Ascending aorta (tissue), 2 donors: ENCODE data around the gene NLRC5. TPM values are rescaled to one million over a fixed set of nuclear protein-coding genes. Genes with fewer than 3 reads are reported as not detected.

Experiments
- DNase-seq, 2 donors: peaks; one replicate each; pipeline ENCODE4 v3.0.0-alpha.2; 2019; ENCODE audit warnings: low spot score in 2 of 2
- H3K27ac ChIP-seq, 2 donors: fragments of 200-600 bp; sonication (generic); one replicate each; pipeline ENCODE4 v1.5.1; 2016 to 2017; ENCODE audit warnings: mild to moderate bottlenecking in 1 of 2
- H3K27me3 ChIP-seq: fragments of 200-600 bp; sonication (generic); one replicate; pipeline ENCODE4 v1.5.1; 2017
- H3K36me3 ChIP-seq, 2 donors: fragments of 200-600 bp; sonication (generic); one replicate each; pipeline ENCODE4 v1.5.1; 2016
- H3K4me1 ChIP-seq, 2 donors: fragments of 200-600 bp; sonication (generic); one replicate each; pipeline ENCODE4 v1.5.1; 2016 to 2017; ENCODE audit warnings: mild to moderate bottlenecking in 1 of 2
- H3K4me3 ChIP-seq, 2 donors: fragments of 200-600 bp; sonication (generic); one replicate each; pipeline ENCODE4 v1.5.1; 2016 to 2017; ENCODE audit warnings: mild to moderate bottlenecking in 1 of 2
- H3K9me3 ChIP-seq, 2 donors: fragments of 200-600 bp; sonication (generic); one replicate each; pipeline ENCODE4 v1.5.1; 2016
- CTCF ChIP-seq, 3 experiments: fragments of 200-600 bp in 2 of 3; fragments of 450-650 bp in 1 of 3; sonication (generic) in 2 of 3; IDR thresholded peaks; one replicate each; pipeline ENCODE4 v1.5.1; 2016 to 2019; ENCODE audit warnings: antibody characterized with exemption in 3 of 3, mild to moderate bottlenecking in 1 of 3, moderate library complexity in 1 of 3
- intact Hi-C: fragments of 100-400 bp; cut with DNase I; formaldehyde crosslinking; loops from one replicate; pipeline ENCODE4 v1.15.1; 2023
- total RNA-seq: library from RNA; depleted of rRNA; stranded (reverse); fragments of >200 nt; gene quantifications from one replicate; pipeline ENCODE4 v1.1.0, GENCODE V29; 2016

The NLRC5 gene
- total RNA-seq, 1 donor from 2014 or later: 46.7 TPM

GRCh38 chr16:56943761-56944375 is 45.5 kb upstream of the NLRC5 start:
- H3K36me3 ChIP-seq: peaks cover 62 to 70% of the 10 kb centered on the region in 2 donors
- no peaks in the 10 kb centered on the region for H3K27me3 ChIP-seq
- H3K9me3 ChIP-seq: no peaks in the 10 kb centered on the region
- intact Hi-C loops: no loop called here
- no peak overlapping the region for H3K4me3 ChIP-seq
- no peak for DNase-seq
- H3K4me1 ChIP-seq: peaks cover 4 to 8% of the 10 kb centered on the region in 2 donors
- no peak overlapping the region for H3K27ac ChIP-seq
- TF ChIP-seq CTCF (IDR thresholded peaks at IDR 0.05): no peak

GRCh38 chr16:56944954-56945839 is 44.2 kb upstream of the NLRC5 start:
- DNase-seq: no peak
- intact Hi-C loops: no loop called here
- no peak for TF ChIP-seq CTCF (IDR thresholded peaks at IDR 0.05)
- H3K27me3 ChIP-seq: no peaks in the 10 kb centered on the region
- H3K4me1 ChIP-seq: peaks cover 4 to 8% of the 10 kb centered on the region in 2 donors
- H3K9me3 ChIP-seq: no peaks in the 10 kb centered on the region
- peaks cover 49 to 57% of the 10 kb centered on the region in 2 donors for H3K36me3 ChIP-seq
- H3K27ac ChIP-seq: peak overlapping the region; percentile 20 to 55
- no peak overlapping the region for H3K4me3 ChIP-seq

- intact Hi-C loops: loop anchor here (1.0 kb wide), 1 partner anchor 13 kb away; no protein-coding TSS in a partner anchor
- H3K27ac ChIP-seq: peak overlapping the region; percentile 46 to 60
- peaks cover 41 to 49% of the 10 kb centered on the region in 2 donors for H3K36me3 ChIP-seq
- DNase-seq: no peak
- no peak for TF ChIP-seq CTCF (IDR thresholded peaks at IDR 0.05)
- no peak overlapping the region for H3K4me3 ChIP-seq
- H3K27me3 ChIP-seq: no peaks in the 10 kb centered on the region
- no peaks in the 10 kb centered on the region for H3K9me3 ChIP-seq
- peaks cover 4 to 8% of the 10 kb centered on the region in 2 donors for H3K4me1 ChIP-seq
These were observed 43.4 kb upstream of the NLRC5 start for GRCh38 chr16:56945847-56946527.

GRCh38 chr16:56946767-56947603 is 42.4 kb upstream of the NLRC5 start:
- TF ChIP-seq CTCF (IDR thresholded peaks at IDR 0.05): no peak
- Histone ChIP-seq H3K4me3 (no peak overlapping the region), H3K9me3 (no peaks in the 10 kb centered on the region), H3K27ac (peak overlapping the region in 1 of 2 donors; percentile 60), H3K27me3 (no peaks in the 10 kb centered on the region), H3K36me3 (peaks cover 33 to 40% of the 10 kb centered on the region in 2 donors), H3K4me1 (peaks cover 4 to 8% of the 10 kb centered on the region in 2 donors)
- intact Hi-C loops: loop anchor here (1.0 kb wide), 1 partner anchor 14 kb away; no protein-coding TSS in a partner anchor
- DNase-seq: no peak

- H3K9me3 ChIP-seq: no peaks in the 10 kb centered on the region
- no peaks in the 10 kb centered on the region for H3K27me3 ChIP-seq
- TF ChIP-seq CTCF (IDR thresholded peaks at IDR 0.05): no peak
- H3K36me3 ChIP-seq: peaks cover 27 to 33% of the 10 kb centered on the region in 2 donors
- no peak overlapping the region for H3K4me3 ChIP-seq
- H3K4me1 ChIP-seq: peaks cover 4 to 8% of the 10 kb centered on the region in 2 donors
- no peak overlapping the region for H3K27ac ChIP-seq
- DNase-seq: no peak
- intact Hi-C loops: no loop called here
These were observed 41.8 kb upstream of the NLRC5 start for GRCh38 chr16:56947604-56947995.
